Activated naive CD4-positive, alpha-beta T cell treated with anti-CD3 and anti-CD28 coated beads, Interleukin-2, amount 50 U/mL, for 16 hours (primary cell): ENCODE data around the gene RANBP1.

Experiments
- DNase-seq: peaks from one replicate; pipeline ENCODE4 v3.0.0-alpha.2; 2020

The RANBP1 gene

DNA sequence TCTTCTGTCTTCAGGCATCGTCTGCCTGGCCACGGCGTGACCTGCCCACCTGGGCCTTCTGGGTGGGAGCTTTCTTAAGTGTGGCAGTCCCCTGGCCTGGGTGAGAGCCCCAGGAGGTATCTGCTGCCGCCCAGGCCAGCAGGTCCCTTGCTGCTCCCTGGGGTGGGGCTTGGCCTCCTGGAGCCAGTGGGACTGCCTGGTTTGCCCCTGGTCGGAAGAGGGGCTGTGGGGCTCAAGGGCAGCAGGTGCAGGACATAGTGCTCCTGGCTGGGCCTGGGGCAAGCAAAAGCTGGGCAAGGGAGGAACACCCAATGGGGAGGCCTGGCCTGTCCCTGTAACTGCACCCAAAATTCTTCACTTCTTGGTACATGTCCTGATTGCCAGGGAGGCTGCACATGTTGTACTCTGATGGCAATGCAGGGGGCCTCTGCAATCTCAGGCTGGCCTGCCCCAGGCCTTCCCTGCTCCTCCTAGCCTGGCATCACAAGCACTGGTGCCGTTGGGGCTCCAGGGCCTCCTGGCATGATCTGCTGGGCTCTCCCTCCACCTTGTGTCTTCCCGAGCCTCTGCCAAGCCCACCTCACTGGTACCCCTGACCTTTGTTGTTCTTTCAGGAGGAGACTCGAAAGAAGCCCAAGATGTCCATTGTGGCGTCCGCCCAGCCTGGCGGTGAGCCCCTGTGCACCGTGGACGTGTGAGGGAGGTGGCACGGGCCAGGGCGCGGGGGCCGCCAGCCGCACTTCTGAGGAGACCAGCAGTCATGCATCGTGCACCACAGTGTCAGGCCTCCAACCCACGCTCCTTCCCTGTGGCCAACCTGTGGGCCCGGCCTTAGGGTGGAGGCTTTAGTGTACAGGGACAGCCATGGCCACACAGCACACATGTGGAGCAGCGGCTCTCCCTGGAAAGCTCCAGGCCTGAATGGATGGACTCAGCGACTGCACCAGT is 6.2 kb upstream of the RANBP1 start:
- no peak for DNase-seq

DNA sequence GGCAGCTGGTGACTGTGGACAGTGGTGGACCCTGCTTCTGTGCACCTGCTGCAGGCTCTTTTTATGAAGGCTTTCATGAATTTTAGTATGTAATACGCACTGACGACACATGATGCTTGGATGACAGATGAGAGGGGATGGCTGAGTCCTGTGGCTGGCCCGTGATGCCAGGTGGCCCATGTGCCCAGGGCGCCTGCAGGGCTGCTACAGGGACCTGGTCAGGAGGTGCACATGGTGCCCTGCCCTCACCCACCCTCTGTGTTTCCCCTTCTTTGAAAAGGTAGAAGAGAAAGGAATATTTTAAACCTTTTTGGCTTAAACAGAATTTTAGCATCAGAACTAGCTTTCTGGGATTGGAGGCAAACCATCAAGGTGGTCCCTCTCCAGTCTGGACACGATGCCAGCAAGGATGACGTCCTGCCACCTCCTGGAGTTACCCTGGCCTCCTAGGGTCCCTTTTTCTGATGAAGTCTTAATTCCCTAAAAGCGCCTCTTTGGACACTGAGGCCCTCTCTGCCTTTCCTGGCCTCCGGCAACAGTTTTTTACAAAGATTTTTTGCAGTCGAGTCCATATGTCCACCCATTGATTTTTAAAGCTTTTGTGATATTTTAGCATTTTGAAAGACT is 5.4 kb upstream of the RANBP1 start:
- no peak for DNase-seq

DNA sequence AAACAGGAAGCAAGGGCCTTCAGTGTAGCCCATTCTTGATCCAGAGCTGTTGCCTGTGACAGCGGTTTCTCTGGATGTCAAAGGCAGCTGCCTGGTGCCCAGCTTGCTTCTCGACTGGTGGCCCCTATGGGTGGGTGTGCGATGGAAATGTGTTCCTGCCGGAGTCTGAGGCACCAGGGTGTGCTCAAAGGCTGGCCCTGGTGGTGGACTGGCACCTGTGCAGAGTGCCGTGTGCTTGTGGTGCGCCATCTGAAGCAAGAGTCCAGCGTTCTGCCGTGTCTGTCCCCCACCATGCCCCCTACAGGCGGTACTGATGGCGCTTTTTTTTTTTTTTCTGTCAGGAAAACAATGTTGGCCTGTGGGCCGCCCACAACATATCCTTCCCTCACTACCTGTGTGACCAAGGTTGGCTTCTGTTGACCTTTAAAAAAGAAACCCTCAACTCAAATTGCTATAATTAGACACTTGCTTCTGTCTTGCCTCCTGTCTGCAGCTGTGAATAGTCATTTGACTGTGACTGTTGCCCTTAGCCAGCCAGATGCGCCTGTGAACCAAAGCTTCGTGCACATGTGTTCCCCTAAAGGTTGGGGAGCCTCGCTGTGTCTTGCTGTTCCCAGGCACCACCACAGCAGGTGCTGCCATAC is 4.7 kb upstream of the RANBP1 start:
- no peak for DNase-seq

DNA sequence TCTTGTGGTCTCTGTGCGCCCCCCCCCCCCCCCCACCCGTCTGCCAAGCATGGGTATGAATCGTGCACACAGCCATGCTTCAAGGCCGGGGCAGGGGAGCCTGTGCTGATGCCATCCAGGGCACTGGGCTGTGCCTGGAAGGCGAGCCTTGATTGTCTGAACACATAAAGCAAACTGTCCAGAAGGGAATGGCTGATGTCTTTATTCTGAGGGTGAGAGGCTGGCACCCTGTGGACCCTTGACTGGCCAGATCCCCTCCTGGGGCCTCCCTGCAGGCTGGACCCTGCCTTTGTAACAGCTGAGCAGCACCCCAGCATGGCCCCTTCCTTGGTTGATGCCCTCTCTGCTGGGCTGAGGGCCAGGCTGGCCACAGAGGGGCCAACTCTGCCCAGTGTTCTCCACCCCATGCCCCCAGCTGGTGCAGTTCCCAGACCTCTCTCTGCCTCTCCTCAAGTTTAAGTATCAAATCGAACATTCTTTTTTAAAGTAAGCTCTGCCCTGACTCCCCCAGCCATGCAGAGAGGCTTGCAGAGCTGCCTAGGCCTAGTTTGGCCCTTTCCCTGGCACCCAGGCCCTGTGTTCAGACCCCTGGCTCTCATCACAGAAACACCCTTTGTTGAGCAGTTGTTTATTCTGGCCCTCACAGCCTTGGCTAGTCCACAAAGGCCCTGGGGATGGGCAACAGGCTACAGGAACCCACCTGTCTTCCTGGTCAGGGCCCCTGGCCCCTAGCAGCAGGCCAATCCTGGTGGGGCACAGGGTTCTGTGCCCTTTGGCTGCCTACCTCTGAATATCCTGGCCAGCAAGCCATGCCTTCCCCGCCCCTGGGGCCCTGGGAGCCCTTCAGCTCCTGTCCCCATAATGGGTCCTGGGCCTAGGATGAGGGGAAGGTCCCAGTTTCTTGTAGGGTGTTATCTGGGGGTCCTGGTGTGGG is 3.9 kb upstream of the RANBP1 start:
- no peak for DNase-seq

DNA sequence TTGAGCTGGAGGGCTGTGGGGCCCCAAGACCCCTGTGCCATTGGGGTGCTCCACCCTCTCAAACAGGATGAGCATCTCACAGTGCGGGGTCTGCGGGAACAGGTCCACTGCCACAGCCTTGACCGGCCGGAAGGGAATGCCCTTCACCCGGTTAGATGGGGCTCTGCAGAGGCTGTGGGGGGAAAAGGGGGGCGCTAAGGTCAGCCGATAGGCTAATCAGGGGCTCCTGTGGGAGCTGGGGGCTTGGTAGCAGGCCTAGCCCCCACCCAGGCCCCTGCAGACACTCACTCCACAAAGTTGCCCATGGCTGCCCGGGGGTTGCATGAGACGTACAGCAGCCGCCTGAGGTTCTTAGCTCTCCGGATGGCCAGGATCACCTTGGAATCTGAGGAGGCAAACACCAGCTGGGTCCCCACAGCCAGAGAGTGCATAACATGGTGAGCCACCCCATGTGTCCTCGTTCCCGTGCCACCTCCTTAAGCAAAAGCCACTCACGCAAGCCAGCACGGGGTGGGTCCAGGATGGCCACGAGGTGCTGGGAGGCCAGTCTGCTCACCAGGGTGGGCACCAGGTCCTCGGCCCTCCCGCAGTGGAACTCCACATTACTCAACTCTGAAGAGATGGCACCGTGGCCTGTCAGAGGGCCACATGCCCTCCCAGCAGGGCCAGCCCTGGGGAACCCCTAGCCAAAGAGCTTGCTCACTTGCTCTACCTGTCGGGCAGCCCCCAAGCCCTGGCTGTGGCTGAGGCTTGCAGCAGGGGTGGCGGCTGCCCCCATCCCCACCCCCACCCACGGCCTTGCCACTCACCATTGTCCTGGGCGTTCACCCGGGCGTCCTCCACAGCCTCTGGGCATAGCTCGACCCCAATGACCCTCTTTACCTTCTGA is 3.0 kb upstream of the RANBP1 start:
- DNase-seq, result no peak

DNA sequence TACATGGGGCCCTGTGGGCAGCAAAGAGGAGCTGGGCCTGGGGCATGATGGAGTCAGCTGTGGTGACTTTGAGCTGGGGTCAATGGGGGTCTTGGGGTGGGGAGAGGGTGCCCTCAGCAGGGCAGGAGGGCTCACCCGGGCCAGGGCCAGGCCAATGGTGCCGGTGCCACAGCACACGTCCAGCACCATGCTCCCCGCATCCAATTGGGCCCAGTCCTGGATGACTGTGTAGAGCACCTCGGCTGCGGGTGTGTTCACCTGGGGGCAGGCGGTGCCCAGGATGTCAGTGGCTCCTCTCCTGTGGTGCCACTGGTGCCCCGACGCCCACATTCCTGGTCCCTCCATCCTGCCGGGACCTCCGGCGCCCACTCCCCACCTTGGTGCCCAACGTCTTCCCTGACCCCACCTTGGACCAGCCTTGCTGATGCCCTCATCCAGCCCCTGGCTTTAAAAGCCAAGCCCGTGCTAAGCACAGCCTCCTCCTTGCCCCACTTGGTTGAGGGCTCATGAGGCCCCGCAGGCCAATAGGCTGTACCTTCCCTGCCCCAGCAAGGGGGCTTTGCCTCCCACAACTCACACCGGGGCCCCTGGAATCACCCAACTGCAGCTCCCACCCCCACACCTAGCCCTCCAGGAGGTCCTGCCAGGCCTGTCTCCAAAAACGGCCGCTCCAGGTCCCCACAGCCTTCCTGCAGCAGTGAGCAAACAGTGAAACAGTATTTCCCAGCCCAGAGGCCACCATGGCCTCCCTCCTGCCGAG is 2.2 kb upstream of the RANBP1 start:
- no peak for DNase-seq

GRCh38 chr22:20114506-20115475 is 1.1 kb upstream of the RANBP1 start:
- DNase-seq, result no peak

- DNase-seq, result no peak
These were observed 559 bp downstream of the RANBP1 start for GRCh38 chr22:20116376-20116950.

- DNase-seq, result peak; percentile 97
These were observed 1.2 kb downstream of the RANBP1 start, which contains the start of gene TRMT2A for GRCh38 chr22:20116951-20117632. Gene TRMT2A, minus strand, starts transcription at chr22:20117226. Its CDS starts 320 bp downstream, at chr22:20116906.

- DNase-seq, result peak; percentile 81
These were observed 1.9 kb downstream of the RANBP1 start for GRCh38 chr22:20117633-20118299.

GRCh38 chr22:20118300-20119020 is 2.6 kb downstream of the RANBP1 start:
- DNase-seq, result no peak

DNA sequence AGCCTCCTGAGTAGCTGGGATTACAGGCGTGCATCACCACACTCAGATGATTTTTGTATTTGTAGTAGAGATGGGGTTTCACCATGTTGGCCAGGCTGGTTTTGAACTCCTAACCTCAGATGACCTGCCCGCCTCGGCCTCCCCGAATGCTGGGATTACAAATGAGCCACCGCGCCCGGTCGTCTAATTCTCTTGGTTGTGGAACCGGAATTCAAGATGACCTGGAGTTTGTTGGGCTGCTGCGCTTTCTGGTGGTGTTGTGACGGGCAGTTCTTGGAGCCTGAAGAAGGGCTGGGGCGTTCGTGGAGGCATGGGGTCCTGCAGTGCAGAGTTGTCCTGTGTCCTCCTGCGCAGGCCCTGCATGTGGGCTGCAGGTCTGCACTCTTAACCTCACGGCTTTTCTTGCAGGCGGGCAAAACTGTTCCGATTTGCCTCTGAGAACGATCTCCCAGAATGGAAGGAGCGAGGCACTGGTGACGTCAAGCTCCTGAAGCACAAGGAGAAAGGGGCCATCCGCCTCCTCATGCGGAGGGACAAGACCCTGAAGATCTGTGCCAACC is 6.0 kb downstream of the RANBP1 start:
- DNase-seq, result no peak

DNA sequence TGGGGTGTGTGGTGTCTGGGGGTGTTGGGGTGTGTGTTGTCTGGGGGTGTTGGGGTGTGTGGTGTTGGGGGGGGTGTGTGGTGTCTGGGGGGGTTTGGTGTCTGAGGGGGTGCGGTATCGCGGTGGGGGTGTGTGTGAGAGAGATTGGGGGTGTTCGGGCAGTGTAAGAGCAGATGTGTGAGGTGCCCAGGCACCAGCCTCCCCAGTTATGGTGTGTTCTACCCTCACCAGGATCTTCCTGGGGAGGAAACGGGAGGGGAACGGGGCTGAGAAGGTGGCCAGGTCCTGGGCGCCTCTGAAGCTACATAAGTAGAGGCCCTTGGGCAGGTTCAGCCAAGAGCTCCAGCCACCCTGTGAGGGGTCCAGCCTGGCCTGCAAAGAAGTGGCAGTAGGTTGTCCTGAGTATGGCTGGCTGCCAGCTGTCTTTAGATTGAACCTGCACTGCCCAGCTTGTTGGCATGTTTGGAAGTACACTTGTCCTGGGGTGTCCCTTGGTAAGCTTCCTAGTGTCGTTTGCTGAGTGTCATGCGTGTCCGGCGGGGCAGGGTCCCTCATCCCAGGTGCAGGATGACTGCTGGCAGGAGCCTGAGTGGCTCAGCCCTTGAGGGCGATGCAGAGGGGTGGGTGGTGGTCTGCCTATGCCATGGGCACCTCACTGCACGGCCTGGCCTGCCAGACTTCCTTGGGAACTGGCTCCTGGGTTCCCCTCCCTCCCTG is 7.6 kb downstream of the RANBP1 start:
- no peak for DNase-seq

GRCh38 chr22:20124083-20124787 is 8.3 kb downstream of the RANBP1 start:
- no peak for DNase-seq
